ENCODE results near the gene RGMA.
"Not testable (repeated sequence)": the region's sequence is repeated elsewhere in the genome, so short reads cannot be mapped to it uniquely, and the experiment has no call there.

The RGMA gene

GRCh38 chr15:93032515-93033206, 56.4 kb downstream of the RGMA start:
- not testable (repeated sequence) for DNase-seq

- not testable (repeated sequence) for DNase-seq
Measured at GRCh38 chr15:93031557-93032384, 57.2 kb downstream of the RGMA start.

DNA sequence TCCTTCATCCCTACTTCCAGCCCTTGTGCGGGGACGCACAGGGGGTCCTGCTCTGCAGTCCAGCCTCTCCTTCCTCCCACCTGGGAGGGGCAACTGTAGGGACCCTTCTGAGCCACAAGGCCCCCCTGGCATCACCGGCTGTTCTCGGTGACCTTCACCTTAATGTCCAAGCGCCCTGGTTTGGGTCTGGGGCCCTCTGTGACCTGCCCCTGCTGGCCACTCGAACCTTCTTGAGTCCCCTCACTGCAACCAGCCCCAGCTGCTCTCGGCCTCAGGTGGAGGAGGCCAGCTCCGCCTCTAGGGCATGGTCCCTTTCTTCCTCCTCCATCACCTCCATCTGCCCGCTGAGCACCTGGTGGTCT, 57.9 kb downstream of the RGMA start:
- no peak for DNase-seq

- peak; percentile 66 for DNase-seq
Measured at GRCh38 chr15:93030430-93031102, 58.4 kb downstream of the RGMA start.

DNA sequence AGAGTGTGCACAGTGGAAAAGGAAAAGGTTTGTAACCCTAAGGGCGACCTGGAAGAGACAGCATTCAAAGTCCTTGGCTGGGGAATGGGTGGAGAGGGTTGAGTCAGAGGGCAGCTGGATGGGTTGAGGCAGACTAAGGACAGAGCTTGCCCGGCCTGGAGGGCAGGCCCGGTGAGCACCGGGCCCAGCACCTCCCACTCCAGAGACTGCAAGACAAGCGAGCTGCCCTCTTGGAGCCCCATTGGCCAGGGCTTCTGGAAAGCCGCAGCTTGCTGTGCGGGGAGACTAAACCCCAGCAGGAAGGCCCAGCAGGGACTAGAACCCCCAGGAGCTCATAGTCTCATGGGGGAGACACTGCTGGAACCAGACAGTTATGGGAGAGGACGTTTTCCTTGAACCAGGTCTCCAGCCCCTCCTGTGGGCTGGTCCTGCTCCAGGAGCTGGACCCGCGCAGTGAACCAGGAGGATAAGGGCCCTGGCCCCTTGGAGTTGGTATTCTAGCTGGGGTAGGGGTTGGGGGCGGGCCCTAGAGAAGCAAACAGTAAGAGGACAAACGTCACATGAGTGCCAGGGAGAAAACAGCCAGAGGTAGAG, 59.1 kb downstream of the RGMA start:
- DNase-seq = no peak

DNA sequence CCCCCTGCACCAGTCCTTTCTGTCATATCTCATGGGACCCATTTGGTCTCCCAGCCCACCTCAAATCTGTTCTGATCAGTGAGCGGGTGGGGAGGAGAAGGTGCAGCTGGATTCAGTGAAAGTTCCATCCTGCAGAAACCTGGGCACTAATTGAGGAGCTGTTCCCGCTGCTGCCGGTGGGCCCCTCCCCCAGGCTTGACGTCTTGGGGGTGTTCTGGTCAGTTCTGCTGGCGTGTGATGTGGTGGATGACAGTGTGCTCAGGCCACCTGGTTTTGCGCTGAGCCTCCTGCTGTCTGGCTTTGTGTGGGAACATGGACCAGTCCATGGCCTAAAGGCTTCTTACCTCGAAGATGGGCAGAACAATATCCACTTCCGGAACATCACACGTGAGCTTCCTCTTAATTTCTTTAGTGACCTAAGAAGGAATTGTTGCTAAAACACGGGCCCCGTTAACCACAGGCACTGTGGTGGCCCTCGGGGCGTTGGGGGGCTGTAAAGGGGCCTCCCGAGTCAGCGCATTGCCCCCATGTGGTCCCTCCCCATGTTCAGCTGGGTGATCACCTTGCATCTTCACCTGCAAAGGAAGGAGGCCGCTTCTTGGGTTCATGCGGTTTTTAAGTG, 59.7 kb downstream of the RGMA start:
- DNase-seq = no peak

- DNase-seq = peak; percentile 75
Measured at GRCh38 chr15:93028632-93029213, 60.3 kb downstream of the RGMA start.

DNA sequence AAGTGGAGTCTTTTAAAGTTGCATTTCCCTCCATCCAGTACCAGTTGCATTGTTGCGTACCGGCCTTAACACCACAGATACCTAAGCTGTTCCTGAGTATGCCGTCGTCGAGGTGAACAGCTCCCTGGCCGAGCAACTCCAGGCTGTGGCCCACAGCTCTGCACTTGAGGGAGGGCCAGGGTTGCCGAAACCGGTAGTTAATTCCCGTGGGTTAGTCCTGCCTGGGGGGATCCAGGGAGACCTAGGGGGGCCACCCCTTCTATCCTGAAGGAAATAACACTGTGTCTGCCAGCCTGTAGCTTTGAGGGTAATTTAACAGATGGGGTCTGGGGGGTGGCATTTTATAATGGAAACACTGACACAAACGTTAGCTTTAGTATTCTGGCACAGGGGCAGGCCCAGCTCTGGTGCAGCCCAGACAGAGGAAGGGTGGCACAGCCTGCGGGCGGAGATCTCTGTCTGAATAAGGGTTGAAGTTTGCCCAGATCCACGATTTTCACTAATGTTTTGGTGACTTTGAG, 60.8 kb downstream of the RGMA start:
- DNase-seq = no peak

DNA sequence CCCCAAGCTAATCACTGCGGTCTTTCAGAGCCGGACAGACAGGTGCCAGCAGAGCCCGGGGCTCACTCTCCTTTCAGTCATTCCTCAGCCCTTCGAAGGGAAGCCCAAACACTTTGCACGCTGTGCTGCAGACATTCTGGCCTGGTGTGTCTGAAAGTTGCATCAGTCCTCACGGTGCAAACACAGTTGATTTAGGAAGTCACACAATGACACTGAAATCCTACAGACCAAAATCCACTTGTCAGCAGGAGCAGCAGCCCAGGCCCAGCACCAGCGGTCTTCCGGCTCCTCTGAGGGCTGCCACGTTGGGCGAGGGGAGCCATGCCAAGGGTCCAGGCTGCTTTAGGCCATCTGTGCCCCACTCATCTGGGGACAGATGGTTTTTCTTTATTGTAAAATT, 61.6 kb downstream of the RGMA start:
- DNase-seq = peak; percentile 30

GRCh38 chr15:93026380-93026817, 62.6 kb downstream of the RGMA start:
- DNase-seq = no peak

DNA sequence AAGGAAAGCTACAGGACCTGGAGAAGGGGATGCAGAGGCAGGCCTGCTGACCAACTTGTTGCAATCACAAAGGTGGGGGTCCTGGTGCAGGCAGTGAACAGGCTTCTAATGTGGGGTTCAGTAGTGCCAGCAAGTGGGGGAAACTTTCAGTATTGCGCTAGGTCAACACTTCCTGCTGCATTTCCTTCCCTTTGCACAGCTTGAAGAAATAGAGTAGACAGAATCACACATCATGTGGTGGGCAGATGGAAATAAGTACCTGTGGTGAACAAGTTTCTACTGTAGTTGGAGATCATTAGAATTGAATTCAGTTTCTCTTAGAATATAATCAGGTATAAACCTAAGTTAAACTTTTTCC, 63.4 kb downstream of the RGMA start:
- no peak for DNase-seq

- DNase-seq = no peak
Measured at GRCh38 chr15:93024716-93025624, 64.0 kb downstream of the RGMA start.

DNA sequence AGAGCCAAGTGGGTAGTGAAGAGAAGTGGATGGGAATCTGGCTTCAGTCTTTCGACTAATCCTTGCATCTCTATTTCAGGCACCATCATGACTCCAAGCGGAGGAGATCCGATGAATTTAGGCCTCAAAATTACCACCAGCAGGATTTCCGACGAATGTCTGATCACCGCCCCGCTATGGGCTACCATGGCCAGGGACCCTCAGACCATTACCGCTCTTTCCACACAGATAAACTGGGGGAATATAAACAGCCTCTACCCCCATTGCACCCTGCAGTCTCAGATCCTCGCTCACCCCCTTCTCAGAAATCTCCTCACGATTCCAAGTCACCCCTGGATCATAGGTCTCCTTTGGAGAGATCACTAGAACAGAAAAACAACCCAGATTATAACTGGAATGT, 64.7 kb downstream of the RGMA start:
- DNase-seq = no peak

GRCh38 chr15:93020976-93021772, 67.8 kb downstream of the RGMA start:
- DNase-seq = no peak

GRCh38 chr15:93019971-93020370, 69.0 kb downstream of the RGMA start:
- DNase-seq = no peak

DNA sequence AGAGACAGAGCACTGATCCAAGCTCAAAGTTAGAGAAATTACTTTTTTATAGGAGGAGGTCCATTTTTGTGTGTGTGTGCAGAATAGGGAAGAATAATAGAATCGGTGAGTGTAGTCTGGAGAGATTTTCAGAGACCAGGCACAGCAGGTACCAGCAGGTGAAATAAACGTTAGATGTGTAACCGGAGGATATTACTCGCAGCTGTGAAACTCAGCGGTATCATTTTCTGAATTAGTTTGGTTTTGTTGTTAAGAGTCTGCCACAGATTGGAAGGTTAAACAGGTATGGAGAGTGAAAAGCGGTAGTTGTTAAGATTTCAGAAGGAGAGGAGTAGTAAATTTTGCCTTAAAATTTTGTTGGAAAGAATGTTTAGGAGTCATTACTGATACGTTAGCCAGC, 69.9 kb downstream of the RGMA start:
- no peak for DNase-seq

DNA sequence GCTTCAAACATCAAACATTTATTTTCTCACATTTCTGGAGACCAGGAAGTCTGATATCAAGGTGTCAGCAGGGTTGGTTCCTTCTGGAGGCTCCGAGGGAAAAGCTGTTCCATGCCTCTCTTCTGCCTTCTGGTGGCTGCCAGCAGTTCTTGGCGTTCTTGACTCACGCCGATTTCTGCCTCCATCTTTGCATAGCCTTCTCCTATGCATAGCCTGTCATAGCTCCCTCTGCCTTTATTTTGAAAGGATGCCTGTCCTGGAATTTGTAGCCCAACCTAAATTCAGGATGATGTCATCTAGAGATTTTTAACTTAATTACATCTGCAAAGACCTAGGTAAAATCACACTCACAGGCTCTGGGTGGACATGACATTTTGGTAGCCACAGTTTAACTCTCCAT, 70.4 kb downstream of the RGMA start:
- peak; percentile 32 for DNase-seq

GRCh38 chr15:93017526-93017925, 71.5 kb downstream of the RGMA start:
- DNase-seq = peak; percentile 19

DNA sequence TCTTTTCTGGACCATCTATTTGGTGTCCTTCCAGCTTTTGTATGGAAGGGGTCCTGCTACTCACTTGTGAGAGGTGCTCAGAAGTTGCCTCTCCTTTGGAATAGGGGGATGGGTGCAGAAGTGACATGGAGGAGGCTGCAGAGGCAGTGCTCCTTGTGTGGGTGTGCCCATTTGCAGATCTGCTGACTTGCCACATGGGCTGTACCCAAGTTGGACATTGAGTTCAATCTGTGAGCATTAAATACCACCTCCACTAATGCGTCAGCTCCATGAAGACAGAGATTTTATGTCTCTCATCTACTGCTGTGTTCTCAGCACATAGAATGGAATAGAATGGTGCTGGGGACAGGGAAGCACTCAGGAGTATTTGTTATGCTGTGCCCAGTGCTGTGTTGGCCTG, 76.2 kb downstream of the RGMA start:
- DNase-seq = no peak

DNA sequence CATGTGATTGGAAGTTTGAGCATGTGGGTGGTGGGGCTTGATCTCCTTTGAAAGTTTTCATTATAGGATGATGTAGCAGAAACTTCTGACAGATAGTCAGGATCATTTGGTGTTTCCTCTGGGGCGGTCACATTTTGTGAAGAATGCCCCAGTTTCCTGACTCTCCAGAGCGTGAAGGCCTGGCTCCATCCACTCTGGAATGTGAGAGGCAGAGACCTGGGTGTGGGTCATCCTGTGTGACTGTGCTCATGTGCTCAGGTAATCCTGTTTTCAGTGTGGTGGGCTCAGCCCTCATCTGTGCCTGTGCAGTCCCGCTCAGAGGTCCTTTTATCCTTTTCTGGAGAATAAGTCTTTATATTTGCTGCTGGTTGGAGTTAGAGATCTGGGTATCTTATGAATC, 81.0 kb downstream of the RGMA start:
- DNase-seq = no peak
